ENCODE data around the gene DHRS12.

DHRS12 gene

GRCh38 chr13:51764184-51765141 lies 39.5 kb downstream of the DHRS12 start:
- DNase-seq: no peak

GRCh38 chr13:51763486-51763885 lies 40.5 kb downstream of the DHRS12 start:
- H3K18ac ChIP-seq (ENCODE audit: low read length): no peak overlapping the region
- H2AK5ac ChIP-seq (ENCODE audit: low read length): no peak overlapping the region
- no peak overlapping the region for H3K23ac ChIP-seq (ENCODE audit: low read length)
- no peak overlapping the region for H2BK15ac ChIP-seq (replicated peaks; ENCODE audit: low read depth)
- H2BK120ac ChIP-seq (ENCODE audit: low read depth, low read length): no peak overlapping the region
- H3K4me3 ChIP-seq (ENCODE audit: low read length): no peak overlapping the region
- no peak for DNase-seq
- no peak overlapping the region for H4K5ac ChIP-seq (ENCODE audit: low read length)
- no peaks in the 10 kb centered on the region for H3K79me1 ChIP-seq (ENCODE audit: low read length)
- H3K4me1 ChIP-seq (ENCODE audit: control insufficient read depth, low read depth, low read length): no peaks in the 10 kb centered on the region
- no peak overlapping the region for H3K56ac ChIP-seq (ENCODE audit: low read length)
- no peaks in the 10 kb centered on the region for H3K36me3 ChIP-seq (ENCODE audit: control insufficient read depth, insufficient read depth, low read length)
- H3K4me2 ChIP-seq (ENCODE audit: low read length): no peak overlapping the region
- H3K9ac ChIP-seq (ENCODE audit: low read length): no peak overlapping the region
- no peak overlapping the region for H4K8ac ChIP-seq (ENCODE audit: low read depth, low read length)
- H3K27ac ChIP-seq (ENCODE audit: low read depth, low read length): no peak overlapping the region
- no peaks in the 10 kb centered on the region for H3K79me2 ChIP-seq (ENCODE audit: control insufficient read depth, insufficient read depth, low read length)
- no CpG with 5 or more reads among the region's 2 CpGs for WGBS (ENCODE audit: extremely low coverage, insufficient coverage, low lambda C conversion rate)
- no peaks in the 10 kb centered on the region for H3K27me3 ChIP-seq (ENCODE audit: insufficient read depth, low read length, poor library complexity)
- no peak overlapping the region for H2BK5ac ChIP-seq (ENCODE audit: low read length)
- H3K4ac ChIP-seq (ENCODE audit: low read depth, low read length): no peak overlapping the region

More at GRCh38 chr13:51764184-51765141, 39.5 kb downstream of the DHRS12 start:
- no peak overlapping the region for H3K4me3 ChIP-seq (ENCODE audit: low read length)
- no peak overlapping the region for H3K27ac ChIP-seq (ENCODE audit: low read depth, low read length)
- no peak overlapping the region for H3K4ac ChIP-seq (ENCODE audit: low read depth, low read length)
- no peak overlapping the region for H3K56ac ChIP-seq (ENCODE audit: low read length)
- H2BK5ac ChIP-seq (ENCODE audit: low read length): no peak overlapping the region
- H2AK5ac ChIP-seq (ENCODE audit: low read length): no peak overlapping the region
- H3K79me2 ChIP-seq (ENCODE audit: control insufficient read depth, insufficient read depth, low read length): no peaks in the 10 kb centered on the region
- H4K8ac ChIP-seq (ENCODE audit: low read depth, low read length): no peak overlapping the region
- H3K36me3 ChIP-seq (ENCODE audit: control insufficient read depth, insufficient read depth, low read length): no peaks in the 10 kb centered on the region
- H3K79me1 ChIP-seq (ENCODE audit: low read length): no peaks in the 10 kb centered on the region
- H3K27me3 ChIP-seq (ENCODE audit: insufficient read depth, low read length, poor library complexity): no peaks in the 10 kb centered on the region
- no peak overlapping the region for H3K4me2 ChIP-seq (ENCODE audit: low read length)
- H2BK15ac ChIP-seq (replicated peaks; ENCODE audit: low read depth): no peak overlapping the region
- no peak overlapping the region for H3K9ac ChIP-seq (ENCODE audit: low read length)
- H3K23ac ChIP-seq (ENCODE audit: low read length): no peak overlapping the region
- no peak overlapping the region for H4K5ac ChIP-seq (ENCODE audit: low read length)
- no peaks in the 10 kb centered on the region for H3K4me1 ChIP-seq (ENCODE audit: control insufficient read depth, low read depth, low read length)
- H2BK120ac ChIP-seq (ENCODE audit: low read depth, low read length): no peak overlapping the region
- WGBS (ENCODE audit: extremely low coverage, insufficient coverage, low lambda C conversion rate): no CpG with 5 or more reads among the region's 12 CpGs
- no peak overlapping the region for H3K18ac ChIP-seq (ENCODE audit: low read length)

GRCh38 chr13:51761643-51762350 lies 42.2 kb downstream of the DHRS12 start:
- Histone ChIP-seq H3K27ac (ENCODE audit: low read depth, low read length) (no peak overlapping the region), H2AK5ac (ENCODE audit: low read length) (no peak overlapping the region), H3K79me2 (ENCODE audit: control insufficient read depth, insufficient read depth, low read length) (no peaks in the 10 kb centered on the region), H3K4me2 (ENCODE audit: low read length) (no peak overlapping the region), H3K36me3 (ENCODE audit: control insufficient read depth, insufficient read depth, low read length) (no peaks in the 10 kb centered on the region), H4K5ac (ENCODE audit: low read length) (no peak overlapping the region), H4K8ac (ENCODE audit: low read depth, low read length) (no peak overlapping the region), H3K18ac (ENCODE audit: low read length) (no peak overlapping the region), H3K56ac (ENCODE audit: low read length) (no peak overlapping the region), H2BK5ac (ENCODE audit: low read length) (no peak overlapping the region), H3K9ac (ENCODE audit: low read length) (no peak overlapping the region), H2BK120ac (ENCODE audit: low read depth, low read length) (no peak overlapping the region), H2BK15ac (replicated peaks; ENCODE audit: low read depth) (no peak overlapping the region), H3K27me3 (ENCODE audit: insufficient read depth, low read length, poor library complexity) (no peaks in the 10 kb centered on the region), H3K23ac (ENCODE audit: low read length) (no peak overlapping the region), H3K79me1 (ENCODE audit: low read length) (no peaks in the 10 kb centered on the region), H3K4me1 (ENCODE audit: control insufficient read depth, low read depth, low read length) (no peaks in the 10 kb centered on the region), H3K4me3 (ENCODE audit: low read length) (no peak overlapping the region), H3K4ac (ENCODE audit: low read depth, low read length) (no peak overlapping the region)
- DNase-seq: no peak
- WGBS (ENCODE audit: extremely low coverage, insufficient coverage, low lambda C conversion rate): no CpG with 5 or more reads among the region's 16 CpGs

- Histone ChIP-seq H3K56ac (ENCODE audit: low read length) (no peak overlapping the region), H4K5ac (ENCODE audit: low read length) (no peak overlapping the region), H3K4me1 (ENCODE audit: control insufficient read depth, low read depth, low read length) (no peaks in the 10 kb centered on the region), H3K4me3 (ENCODE audit: low read length) (no peak overlapping the region), H3K18ac (ENCODE audit: low read length) (no peak overlapping the region), H2BK15ac (replicated peaks; ENCODE audit: low read depth) (no peak overlapping the region), H2BK120ac (ENCODE audit: low read depth, low read length) (no peak overlapping the region), H3K4ac (ENCODE audit: low read depth, low read length) (no peak overlapping the region), H3K27ac (ENCODE audit: low read depth, low read length) (no peak overlapping the region), H2BK5ac (ENCODE audit: low read length) (no peak overlapping the region), H3K27me3 (ENCODE audit: insufficient read depth, low read length, poor library complexity) (no peaks in the 10 kb centered on the region), H4K8ac (ENCODE audit: low read depth, low read length) (no peak overlapping the region), H3K4me2 (ENCODE audit: low read length) (no peak overlapping the region), H3K23ac (ENCODE audit: low read length) (no peak overlapping the region), H3K79me1 (ENCODE audit: low read length) (no peaks in the 10 kb centered on the region), H2AK5ac (ENCODE audit: low read length) (no peak overlapping the region), H3K36me3 (ENCODE audit: control insufficient read depth, insufficient read depth, low read length) (no peaks in the 10 kb centered on the region), H3K79me2 (ENCODE audit: control insufficient read depth, insufficient read depth, low read length) (no peaks in the 10 kb centered on the region), H3K9ac (ENCODE audit: low read length) (no peak overlapping the region)
- no peak for DNase-seq
- no CpG with 5 or more reads among the region's 12 CpGs for WGBS (ENCODE audit: extremely low coverage, insufficient coverage, low lambda C conversion rate)
Measured at GRCh38 chr13:51760592-51760991, 43.4 kb downstream of the DHRS12 start.

- Histone ChIP-seq H3K4me2 (ENCODE audit: low read length) (no peak overlapping the region), H2BK5ac (ENCODE audit: low read length) (no peak overlapping the region), H4K5ac (ENCODE audit: low read length) (no peak overlapping the region), H3K18ac (ENCODE audit: low read length) (no peak overlapping the region), H2AK5ac (ENCODE audit: low read length) (no peak overlapping the region), H2BK15ac (replicated peaks; ENCODE audit: low read depth) (no peak overlapping the region), H3K27ac (ENCODE audit: low read depth, low read length) (no peak overlapping the region), H3K9ac (ENCODE audit: low read length) (no peak overlapping the region), H3K36me3 (ENCODE audit: control insufficient read depth, insufficient read depth, low read length) (no peaks in the 10 kb centered on the region), H3K4me3 (ENCODE audit: low read length) (no peak overlapping the region), H3K27me3 (ENCODE audit: insufficient read depth, low read length, poor library complexity) (no peaks in the 10 kb centered on the region), H3K4me1 (ENCODE audit: control insufficient read depth, low read depth, low read length) (no peaks in the 10 kb centered on the region), H3K56ac (ENCODE audit: low read length) (no peak overlapping the region), H3K79me2 (ENCODE audit: control insufficient read depth, insufficient read depth, low read length) (no peaks in the 10 kb centered on the region), H2BK120ac (ENCODE audit: low read depth, low read length) (no peak overlapping the region), H3K79me1 (ENCODE audit: low read length) (no peaks in the 10 kb centered on the region), H4K8ac (ENCODE audit: low read depth, low read length) (no peak overlapping the region), H3K4ac (ENCODE audit: low read depth, low read length) (no peak overlapping the region), H3K23ac (ENCODE audit: low read length) (no peak overlapping the region)
- DNase-seq: no peak
- no CpG with 5 or more reads among the region's 5 CpGs for WGBS (ENCODE audit: extremely low coverage, insufficient coverage, low lambda C conversion rate)
Measured at GRCh38 chr13:51759240-51759639, 44.7 kb downstream of the DHRS12 start.

Data from mesendoderm (in vitro differentiated cells).